ENCODE results near the gene PHF20.
"Not testable (repeated sequence)": the region's sequence is repeated elsewhere in the genome, so short reads cannot be mapped to it uniquely, and the experiment has no call there.

DNA sequence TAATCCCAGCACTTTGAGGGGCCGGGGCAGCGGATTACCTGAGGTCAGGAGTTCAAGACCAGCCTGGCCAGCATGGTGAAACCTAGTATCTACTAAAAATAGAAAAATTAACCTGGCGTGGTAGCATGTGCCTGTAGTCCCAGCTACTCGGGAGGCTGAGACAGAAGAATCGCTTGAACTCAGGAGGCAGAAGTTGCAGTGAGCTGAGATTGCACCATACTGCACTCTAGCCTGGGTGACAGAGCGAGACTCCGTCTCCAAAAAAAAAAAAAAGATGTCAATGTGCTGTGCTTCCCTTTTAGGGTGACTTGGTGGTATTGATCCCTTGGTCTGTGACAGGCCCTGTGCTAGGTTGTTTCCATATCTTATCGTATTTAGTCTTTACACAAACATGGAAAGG is 79.8 kb downstream of the PHF20 start:
- TF ChIP-seq, protein P1, sequence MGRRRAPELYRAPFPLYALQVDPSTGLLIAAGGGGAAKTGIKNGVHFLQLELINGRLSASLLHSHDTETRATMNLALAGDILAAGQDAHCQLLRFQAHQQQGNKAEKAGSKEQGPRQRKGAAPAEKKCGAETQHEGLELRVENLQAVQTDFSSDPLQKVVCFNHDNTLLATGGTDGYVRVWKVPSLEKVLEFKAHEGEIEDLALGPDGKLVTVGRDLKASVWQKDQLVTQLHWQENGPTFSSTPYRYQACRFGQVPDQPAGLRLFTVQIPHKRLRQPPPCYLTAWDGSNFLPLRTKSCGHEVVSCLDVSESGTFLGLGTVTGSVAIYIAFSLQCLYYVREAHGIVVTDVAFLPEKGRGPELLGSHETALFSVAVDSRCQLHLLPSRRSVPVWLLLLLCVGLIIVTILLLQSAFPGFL (CRISPR knock-in tag; IDR thresholded peaks at IDR 0.05; ENCODE audit: borderline replicate concordance): not testable (repeated sequence)
- TF ChIP-seq, protein P2, sequence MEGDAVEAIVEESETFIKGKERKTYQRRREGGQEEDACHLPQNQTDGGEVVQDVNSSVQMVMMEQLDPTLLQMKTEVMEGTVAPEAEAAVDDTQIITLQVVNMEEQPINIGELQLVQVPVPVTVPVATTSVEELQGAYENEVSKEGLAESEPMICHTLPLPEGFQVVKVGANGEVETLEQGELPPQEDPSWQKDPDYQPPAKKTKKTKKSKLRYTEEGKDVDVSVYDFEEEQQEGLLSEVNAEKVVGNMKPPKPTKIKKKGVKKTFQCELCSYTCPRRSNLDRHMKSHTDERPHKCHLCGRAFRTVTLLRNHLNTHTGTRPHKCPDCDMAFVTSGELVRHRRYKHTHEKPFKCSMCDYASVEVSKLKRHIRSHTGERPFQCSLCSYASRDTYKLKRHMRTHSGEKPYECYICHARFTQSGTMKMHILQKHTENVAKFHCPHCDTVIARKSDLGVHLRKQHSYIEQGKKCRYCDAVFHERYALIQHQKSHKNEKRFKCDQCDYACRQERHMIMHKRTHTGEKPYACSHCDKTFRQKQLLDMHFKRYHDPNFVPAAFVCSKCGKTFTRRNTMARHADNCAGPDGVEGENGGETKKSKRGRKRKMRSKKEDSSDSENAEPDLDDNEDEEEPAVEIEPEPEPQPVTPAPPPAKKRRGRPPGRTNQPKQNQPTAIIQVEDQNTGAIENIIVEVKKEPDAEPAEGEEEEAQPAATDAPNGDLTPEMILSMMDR (IDR thresholded peaks at IDR 0.05): not testable (repeated sequence)
- TF ChIP-seq NFE2L1 (CRISPR knock-in tag; IDR thresholded peaks at IDR 0.05); CREM (CRISPR knock-in tag; IDR thresholded peaks at IDR 0.05); ZNF263 (CRISPR knock-in tag; IDR thresholded peaks at IDR 0.05; ENCODE audit: low read depth); ZNF416 (CRISPR knock-in tag; IDR thresholded peaks at IDR 0.05); NFYB (CRISPR knock-in tag; conservative IDR thresholded peaks at IDR 0.05; ENCODE audit: low read depth); ESRRA (CRISPR knock-in tag; IDR thresholded peaks at IDR 0.05; ENCODE audit: borderline replicate concordance); TCF7 (CRISPR knock-in tag; IDR thresholded peaks at IDR 0.05; ENCODE audit: low read depth); SMAD3 (CRISPR knock-in tag; IDR thresholded peaks at IDR 0.05; ENCODE audit: borderline replicate concordance): not testable (repeated sequence)
- TF ChIP-seq, protein P3, sequence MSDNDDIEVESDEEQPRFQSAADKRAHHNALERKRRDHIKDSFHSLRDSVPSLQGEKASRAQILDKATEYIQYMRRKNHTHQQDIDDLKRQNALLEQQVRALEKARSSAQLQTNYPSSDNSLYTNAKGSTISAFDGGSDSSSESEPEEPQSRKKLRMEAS (CRISPR knock-in tag; IDR thresholded peaks at IDR 0.05): not testable (repeated sequence)
- TF ChIP-seq, protein P4, sequence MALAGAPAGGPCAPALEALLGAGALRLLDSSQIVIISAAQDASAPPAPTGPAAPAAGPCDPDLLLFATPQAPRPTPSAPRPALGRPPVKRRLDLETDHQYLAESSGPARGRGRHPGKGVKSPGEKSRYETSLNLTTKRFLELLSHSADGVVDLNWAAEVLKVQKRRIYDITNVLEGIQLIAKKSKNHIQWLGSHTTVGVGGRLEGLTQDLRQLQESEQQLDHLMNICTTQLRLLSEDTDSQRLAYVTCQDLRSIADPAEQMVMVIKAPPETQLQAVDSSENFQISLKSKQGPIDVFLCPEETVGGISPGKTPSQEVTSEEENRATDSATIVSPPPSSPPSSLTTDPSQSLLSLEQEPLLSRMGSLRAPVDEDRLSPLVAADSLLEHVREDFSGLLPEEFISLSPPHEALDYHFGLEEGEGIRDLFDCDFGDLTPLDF (CRISPR knock-in tag; IDR thresholded peaks at IDR 0.05): not testable (repeated sequence)
